HG02840 (cell line): ENCODE data around the gene TMEM190.
A peak's percentile ranks its signal among the peaks of the same experiment; 100 is the strongest.
"Not testable (repeated sequence)": the region's sequence is repeated elsewhere in the genome, so short reads cannot be mapped to it uniquely, and the experiment has no call there.

Experiments used
- ATAC-seq: cut with Tn5 transposase; IDR thresholded peaks from one replicate; pipeline ENCODE4 v1.9.1; 2021; ENCODE audit warnings: mild to moderate bottlenecking, moderate library complexity, moderate number of reproducible peaks; ENCODE audit not compliant: unreplicated experiment, low FRiP score

The TMEM190 gene

DNA sequence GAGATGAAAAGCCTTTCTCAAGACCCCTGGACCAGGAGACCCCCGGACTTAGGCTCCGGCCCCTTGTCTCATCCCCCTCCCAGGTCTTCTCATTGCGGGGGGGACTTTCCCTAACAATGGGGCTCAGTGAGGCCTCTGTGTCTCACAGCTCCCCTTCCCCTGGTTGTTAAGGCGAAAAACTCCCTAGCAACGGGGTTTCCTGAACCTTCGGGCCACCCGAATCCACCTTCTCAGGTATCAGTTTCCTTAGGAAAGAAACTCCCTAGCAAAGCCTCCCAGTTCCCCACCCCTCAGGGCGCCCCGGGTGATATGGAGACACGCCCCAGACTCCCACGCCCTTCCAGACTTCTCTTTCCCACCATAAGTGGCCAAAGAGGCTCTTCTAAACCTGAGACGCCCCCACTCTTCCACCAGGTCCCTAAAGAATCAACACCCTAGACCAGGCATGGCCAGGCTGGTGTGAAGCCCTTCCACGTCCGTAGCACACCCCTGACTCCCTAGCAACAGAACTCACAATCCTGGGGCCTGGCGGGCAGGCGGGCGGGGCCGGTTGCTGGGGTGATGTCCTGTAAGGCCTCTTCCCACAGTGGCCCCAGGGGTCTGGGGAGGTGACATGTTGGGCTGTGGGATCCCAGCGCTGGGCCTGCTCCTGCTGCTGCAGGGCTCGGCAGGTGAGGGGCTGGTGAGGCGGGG, at the start of gene TMEM190:
TMEM190 (plus strand) TSS at position 586 of the 693 bp plus-strand sequence; CDS start at position 614, 28 bp downstream.
- ATAC-seq = no peak

DNA sequence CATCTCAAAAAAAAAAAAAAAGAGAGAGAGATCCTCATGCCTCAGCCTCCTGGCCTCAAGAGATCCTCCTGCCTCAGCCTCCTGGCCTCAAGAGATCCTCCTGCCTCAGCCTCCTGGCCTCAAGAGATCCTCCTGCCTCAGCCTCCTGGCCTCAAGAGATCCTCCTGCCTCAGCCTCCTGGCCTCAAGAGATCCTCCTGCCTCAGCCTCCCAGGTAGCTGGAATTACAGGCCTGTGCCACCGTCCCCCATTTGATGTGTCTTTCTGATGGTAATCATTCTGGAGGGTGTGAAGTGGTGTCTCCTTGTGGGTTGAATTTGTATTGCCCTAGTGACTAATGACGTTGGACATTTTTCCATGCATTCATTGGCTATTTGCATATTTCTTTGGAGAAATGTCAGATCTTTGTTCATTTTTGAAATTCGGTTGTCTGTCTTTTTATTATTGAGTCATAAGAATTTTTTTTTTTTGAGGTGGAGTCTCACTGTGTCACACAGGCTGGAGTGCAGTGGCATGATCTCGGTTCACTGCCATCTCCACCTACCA, 47.8 kb upstream of the TMEM190 start:
- not testable (repeated sequence) for ATAC-seq

DNA sequence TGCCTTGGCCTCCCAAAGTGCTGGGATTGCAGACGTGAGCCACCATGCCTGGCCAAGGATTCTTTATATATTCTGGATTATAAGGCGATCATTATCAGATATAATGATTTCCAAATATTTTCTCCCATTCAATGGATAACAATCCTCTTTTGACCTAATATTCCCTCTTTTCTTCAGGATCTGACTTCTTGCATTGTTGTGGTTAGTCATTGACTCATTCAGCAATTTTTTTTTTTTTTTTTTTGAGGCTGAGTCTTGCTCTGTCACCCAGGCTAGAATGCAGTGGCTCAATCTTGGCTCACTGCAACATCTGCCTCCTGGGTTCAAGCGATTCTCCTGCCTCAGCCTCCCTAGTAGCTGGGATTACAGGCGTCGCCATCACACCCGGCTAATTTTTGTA, 46.8 kb upstream of the TMEM190 start:
- not testable (repeated sequence) for ATAC-seq

DNA sequence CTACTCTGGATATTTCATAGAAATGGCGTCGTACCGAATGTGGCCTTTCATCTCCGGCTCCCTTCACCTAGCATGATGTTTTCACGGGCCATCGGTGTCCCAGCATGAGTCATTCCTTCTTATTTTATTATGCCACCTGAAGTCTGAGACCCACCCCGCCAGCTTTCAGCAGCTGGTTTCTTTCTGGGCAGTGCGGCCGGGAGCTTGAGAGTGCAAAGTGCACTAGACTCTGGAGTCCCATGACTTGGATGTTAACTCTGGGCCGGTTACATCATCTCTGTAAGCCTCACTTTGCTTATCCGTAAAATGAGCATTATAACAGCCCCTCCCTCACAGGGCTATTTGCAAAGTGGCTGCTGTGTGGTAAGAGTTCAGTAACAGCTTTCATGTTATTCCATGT, 42.8 kb upstream of the TMEM190 start:
- no peak for ATAC-seq

DNA sequence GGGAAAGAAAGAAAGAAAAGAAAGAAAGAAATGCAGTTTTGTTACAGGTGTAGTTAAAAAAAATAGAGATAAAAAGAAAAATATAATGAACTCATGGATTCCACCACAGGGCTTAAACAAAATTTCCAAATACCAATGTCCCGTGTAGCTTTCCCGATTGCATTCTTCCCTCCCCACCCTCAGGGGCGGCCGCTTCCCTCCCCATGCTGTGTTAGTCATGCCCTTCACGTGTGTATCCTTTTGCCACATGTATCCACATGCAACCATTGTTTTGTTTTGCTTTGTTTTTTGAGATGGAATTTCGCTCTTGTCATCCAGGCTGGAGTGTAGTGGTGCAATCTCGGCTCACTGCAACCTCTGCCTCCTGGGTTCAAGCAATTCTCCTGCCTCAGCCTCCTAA, 40.5 kb upstream of the TMEM190 start:
- ATAC-seq = no peak

DNA sequence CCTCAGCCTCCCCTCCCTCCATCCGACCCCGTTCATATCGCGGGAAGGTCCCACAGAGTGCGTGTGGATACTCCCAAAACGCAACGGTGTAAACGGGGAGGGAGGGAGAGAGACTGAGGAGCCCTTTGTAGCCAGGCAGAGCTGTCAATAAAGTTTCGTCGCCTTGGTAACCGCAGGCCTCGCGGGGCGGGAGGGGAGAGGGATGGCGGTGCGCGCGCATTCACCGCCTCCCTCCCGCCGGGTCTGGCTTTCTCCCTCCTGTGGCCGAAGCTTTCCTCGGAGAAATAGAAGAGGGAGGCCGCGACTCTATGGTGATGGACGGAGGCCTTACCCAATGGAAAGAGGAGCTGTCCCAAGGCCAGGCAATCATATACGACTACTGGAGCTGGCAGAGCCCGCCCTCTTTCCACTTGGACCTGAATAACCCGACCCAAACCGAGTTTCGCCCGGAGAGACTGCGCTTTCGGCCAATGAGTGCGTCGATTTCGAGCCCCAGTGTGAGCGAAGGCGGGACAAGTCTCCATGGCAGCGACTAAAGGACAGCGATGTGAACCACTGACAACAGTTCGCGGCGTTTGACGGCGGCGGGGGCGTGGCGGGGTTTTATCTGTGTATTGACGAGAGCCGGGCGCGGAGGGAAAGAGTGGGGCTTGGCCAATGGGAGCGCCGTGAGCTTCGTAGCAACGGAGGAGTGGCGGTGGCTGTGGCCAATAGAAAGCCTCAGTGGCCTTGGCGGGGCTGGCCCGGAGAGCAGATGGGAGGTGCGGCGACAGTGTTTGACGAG, 37.3 kb upstream of the TMEM190 start, which contains the start of gene KMT5C:
KMT5C (plus strand) TSS at position 772 of the 784 bp plus-strand sequence. CDS start 2,061 bp downstream, outside the sequence.
- peak; percentile 88 for ATAC-seq

DNA sequence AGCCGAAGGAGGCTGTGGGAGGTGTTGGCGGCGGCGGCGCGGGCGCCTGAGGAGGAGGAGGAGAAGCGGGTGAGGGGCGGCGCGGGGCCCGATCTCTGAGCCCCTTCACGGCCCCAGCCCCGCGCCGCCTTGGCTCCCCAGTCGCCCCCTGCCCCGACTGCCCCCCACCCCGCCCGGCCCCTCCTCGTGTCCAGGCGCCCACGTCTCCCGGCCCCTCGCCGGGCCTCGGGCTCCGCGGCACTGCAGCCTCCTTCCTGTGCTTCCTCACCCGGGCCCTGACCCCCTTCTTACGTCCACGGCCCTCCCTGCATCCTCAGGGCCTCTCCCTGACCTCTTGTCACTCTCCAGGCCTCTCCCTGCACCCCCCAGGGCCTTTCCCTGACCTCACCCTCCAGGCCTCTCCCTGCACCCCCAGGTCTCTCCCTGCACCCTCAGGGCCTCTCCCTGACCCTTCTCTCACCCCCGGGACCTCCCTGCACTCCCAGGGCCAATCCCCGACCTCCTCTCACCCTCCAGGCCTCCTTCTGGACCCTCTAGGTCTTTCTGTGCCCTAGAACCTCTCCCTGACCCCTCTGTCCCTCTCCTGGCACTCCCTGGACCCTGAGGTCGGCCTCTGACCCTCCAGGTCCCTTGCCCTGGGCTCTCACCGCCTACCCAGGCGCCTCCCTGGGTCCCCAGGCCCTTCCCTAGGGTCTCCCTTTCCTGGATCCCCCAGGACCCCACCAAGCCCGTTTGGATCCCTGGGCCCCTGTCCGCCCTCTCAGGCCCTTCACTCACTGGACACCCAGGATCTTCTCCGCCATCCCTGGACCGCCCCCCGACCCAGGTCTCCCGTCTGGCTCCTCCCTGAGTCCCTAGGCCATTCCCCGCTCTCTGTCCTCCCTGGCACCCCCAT, 36.5 kb upstream of the TMEM190 start:
- no peak for ATAC-seq

DNA sequence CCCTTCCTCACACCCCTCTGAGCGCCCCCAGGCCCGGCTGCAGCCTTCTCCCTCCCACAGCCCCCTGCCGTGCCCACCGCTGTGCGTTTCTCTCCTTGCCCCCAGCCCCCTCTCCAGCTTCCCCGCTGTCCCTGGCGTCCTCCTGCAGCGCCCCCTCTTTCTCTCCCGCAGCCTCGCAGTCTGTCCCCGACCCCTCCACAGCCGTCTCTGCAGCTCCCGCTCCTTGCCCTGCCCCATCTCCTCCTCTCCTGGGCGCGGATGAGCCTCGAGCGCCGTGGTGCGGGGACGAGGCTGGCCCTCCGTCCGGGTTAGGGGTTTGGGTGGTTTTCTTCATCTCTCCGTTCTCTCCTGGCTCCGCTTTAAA, 35.9 kb upstream of the TMEM190 start:
- ATAC-seq = no peak

DNA sequence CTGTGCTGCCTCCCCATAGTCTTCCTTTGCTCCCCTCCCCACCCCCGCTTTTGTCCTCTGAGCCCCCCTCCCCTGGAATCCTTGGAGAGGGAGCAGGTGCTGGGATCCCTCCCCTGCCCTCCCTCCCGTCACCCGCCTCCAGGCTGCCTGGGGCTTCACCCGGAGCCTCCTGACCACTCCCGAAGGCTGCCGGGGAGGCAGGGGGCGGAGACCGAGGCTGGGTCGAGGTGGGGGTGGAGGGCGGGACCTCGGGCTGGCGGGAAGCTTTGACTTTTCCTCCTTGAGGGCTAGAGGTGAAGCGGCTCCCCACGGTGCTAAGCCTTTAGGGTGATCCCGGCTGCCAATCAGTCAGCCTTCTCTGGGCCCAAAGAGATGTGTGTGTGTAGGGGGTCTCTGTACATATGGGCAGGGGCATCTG, 35.4 kb upstream of the TMEM190 start:
- no peak for ATAC-seq

DNA sequence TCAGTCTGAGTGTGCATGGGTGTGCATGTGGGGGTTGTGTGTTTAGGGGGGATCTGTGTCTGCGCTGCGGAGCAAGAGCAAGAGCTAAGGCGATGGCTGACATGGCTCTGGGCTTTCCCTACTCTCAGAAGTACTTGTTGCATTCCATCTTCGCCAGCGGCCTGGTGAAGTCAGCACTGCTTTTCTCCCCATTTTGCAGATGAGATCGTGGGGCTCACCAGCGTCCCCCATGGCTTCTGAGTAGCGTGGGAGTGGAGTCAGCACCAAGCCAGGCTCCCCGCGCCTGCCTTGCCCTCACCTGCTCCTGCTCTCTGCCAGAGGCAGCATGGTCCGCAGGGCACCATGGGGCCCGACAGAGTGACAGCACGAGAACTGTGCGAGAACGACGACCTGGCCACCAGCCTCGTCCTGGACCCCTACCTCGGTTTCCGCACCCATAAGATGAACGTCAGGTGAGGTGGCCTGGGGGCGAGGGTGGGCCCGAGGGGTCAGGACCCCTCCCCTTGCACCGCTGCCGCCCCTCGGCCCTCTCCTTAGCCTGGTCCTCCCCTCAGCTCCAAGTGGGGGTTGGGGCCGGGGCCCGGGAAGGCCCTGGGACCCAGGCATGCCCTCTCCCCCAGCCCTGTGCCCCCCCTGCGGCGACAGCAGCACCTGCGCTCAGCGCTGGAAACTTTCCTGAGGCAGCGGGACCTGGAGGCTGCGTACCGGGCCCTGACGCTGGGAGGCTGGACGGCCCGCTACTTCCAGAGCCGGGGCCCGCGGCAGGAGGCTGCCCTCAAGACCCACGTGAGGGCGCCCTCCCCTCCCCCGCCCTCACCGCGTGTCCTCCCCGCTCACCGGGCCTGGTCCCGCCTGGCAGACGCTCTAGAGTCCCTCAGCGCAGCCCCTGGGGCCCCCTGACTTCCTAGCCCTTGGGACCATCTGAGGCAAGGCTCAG, 34.8 kb upstream of the TMEM190 start:
- ATAC-seq = no peak

DNA sequence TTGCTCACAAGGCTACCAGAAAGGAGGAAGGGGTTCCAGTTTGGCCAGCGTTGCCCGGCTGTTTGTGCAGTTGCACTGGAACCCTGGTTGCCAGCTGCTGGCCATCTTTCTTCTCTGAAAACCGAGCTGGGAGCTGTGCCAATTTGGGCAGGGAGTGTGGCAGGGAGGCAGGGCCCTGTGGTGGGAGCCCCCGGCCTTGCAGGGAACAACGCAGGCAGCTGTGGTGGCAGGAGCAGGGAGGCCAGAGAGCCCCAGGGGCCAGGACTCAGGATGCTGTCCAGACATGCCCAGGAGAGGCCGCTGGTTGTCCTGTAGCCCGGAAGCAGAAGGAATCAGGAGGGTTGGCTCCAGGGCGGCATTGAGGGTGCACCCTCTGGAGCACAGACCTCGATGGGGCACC, 32.2 kb upstream of the TMEM190 start:
- no peak for ATAC-seq

DNA sequence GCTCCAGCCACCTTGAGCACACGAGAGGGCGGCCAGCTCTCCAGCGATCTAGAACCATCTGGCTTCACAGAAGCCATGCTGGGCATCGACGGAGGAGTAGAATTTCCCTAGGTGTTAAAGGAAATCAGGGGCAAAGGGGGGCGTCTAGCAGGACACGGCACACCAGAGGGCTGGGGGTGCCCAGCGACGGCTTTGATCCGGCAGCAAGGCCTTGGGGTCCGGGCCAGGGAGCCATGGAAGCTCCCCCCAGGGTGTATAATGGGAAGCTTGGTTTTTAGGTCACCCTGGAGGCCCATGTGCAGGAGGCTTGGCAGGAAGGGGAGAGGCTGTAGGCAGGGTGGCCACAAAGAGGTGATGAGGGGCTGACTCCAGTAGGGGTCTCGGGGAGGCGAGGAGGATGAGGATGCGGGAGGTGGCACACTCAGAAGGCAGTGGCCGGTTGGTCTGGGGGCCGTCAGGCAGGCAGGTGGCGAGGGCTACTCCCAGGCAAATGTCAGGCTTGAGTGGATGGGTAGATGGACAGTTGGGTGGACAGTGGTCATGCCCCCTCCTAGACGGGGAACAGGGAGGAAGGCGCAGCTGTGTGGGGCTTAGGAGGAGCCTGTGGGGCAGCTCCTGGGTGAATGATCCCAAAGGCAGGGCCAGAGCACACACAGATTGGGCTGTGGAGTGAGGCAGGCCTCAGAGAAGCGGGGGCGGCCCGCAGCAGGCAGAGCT, 31.4 kb upstream of the TMEM190 start:
- ATAC-seq = no peak

DNA sequence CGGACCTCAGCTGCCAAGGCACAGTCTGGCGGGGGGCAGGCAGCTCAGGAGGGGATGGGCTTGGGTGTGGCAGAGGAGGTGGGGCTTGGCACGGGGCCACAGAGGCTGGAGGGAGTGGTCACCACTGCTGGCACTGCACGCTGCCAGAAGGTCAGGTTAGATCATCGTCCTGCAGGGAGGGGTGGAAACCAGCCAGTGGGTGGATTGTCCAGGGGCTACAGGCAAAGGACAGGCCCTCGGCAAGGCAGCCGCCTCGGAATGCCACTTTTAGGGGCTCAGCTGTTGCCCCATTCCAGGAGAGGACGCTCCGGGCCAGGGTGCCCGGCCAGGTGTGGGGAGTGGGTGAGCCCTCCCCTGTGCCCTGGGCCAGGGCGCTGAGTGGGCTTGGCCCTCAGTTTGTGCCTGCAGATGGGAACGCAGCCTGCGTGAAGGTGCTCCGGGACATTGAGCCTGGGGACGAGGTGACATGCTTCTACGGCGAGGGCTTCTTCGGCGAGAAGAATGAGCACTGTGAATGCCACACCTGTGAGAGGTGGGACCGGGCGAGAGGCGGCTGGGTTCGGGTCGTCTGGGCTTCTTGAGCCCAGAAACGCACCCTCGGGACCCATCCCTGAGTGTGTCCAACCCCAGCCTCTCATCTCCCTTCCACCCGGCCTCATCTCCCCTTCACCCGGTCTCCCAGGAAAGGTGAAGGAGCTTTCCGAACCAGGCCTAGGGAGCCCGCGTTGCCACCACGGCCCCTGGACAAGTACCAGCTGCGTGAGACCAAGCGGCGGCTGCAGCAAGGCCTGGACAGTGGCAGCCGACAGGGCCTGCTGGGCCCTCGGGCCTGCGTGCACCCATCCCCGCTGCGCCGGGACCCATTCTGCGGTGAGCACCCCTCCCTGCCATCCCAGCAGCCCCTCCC, 30.6 kb upstream of the TMEM190 start:
- ATAC-seq = no peak

DNA sequence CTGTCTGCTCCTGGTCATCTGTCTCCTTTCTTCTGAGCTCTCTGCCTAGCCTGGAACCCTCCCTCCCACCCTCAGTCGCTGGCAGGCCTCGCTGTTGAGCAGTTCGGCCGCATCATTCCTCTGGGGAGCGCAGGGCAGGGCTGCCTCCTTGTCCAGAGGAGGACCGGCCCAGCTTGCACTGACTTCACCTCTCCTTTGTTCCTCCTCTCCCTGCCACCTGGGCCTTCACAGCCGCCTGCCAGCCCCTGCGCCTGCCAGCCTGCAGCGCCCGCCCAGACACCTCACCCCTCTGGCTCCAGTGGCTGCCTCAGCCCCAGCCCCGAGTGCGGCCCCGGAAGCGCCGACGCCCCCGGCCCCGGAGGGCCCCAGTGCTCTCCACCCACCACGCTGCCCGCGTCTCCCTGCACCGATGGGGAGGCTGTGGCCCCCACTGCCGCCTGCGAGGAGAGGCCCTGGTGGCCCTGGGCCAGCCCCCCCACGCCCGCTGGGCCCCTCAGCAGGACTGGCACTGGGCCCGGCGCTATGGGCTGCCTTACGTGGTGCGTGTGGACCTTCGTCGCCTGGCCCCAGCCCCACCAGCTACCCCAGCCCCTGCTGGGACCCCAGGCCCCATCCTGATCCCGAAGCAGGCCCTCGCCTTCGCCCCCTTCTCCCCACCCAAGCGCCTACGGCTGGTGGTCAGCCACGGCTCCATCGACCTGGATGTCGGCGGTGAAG, 29.7 kb upstream of the TMEM190 start:
- ATAC-seq = no peak

DNA sequence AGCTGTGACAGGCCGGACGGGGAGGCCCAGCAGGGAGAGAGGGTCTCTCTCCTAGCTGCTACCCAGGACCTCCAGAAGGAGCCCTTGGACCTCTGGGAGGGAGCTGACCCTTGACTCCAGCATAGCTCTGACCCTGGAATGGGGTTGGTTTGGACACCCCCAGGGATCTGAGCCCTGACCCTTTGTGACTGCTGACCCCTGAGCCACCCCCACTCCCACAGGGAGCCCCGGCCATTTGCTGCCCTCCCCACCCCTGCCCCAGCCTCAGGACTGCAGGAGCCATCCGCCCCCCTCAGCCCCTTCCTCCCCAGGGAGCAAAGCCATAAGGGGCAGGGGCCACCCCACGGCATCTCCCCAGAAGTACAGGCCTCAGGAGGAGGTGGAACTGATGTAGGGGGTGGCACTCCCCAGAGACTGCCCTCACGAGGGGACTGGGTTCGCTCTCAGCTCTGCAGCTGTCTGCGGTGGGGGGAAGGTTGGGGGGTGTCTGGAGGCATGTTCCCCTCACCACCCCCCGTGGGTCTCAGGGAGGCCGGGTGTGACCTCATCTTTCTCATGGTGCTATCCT, 29.1 kb upstream of the TMEM190 start:
- ATAC-seq = no peak

DNA sequence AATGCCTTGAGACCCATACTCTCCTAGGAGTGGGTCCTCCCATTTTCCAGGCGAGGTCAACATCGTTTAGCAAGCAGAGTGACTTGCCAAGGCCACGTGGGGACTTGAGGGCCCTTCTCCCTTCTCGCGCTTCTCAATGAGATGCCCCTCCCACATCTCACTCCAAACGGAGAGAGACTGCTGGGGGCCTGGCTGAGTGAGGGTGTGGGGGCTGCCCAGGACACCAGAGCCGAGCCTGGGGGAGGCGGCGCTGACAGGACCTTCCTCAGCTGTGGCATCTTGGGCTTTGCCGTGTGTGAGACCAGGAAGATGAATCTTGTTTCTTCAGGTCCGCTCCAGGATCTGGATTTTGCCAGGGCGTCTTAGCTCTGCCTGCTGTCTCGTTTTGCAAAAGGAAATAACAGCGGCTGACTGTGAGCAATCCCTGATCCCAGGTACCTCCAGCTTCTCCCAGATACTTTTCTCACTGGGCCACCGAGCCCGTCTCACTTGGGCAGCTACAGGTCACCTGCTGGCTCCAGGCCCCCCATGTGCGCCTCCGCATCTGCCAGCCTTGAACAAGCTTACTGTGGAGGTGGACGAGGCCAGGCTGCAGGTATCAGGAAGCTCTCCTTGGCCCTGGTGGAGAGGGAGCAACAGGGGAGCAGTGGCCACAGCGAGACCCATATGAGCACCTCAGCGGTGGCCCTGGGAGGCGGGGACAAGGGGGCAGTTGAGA, 28.1 kb upstream of the TMEM190 start:
- no peak for ATAC-seq
